Spleen (tissue), 11 donors: ENCODE measurements around the gene PCBD2. TPM values are rescaled to one million over a fixed set of nuclear protein-coding genes. Genes with fewer than 3 reads are reported as not detected.

ENCODE experiments used
- DNase-seq: peaks from one replicate; pipeline ENCODE4 v3.0.0-alpha.2; 2020
- H3K27ac ChIP-seq, 8 donors: fragments of 200-600 bp; sonication (generic) in 7 of 8; 1 replicate in 4 of 8; 2 replicates in 4 of 8; pipeline versions ENCODE4 v1.5.0 to v1.8.0; 2016 to 2021; ENCODE audit warnings: inconsistent platforms in 4 of 8, mild to moderate bottlenecking in 4 of 8, moderate library complexity in 1 of 8
- H3K27me3 ChIP-seq, 7 donors: fragments of 200-600 bp; sonication (generic) in 6 of 7; replicated peaks in 1 of 7; 1 replicate in 4 of 7; 2 replicates in 3 of 7; pipeline versions ENCODE4 v1.5.0 to v1.8.0; 2016 to 2021; ENCODE audit warnings: inconsistent platforms in 3 of 7, mild to moderate bottlenecking in 1 of 7
- H3K36me3 ChIP-seq, 6 donors: fragments of 200-600 bp; sonication (generic) in 5 of 6; 1 replicate in 4 of 6; 2 replicates in 2 of 6; pipeline versions ENCODE4 v1.5.0 to v1.8.0; 2016 to 2021; ENCODE audit warnings: inconsistent platforms in 2 of 6
- H3K4me1 ChIP-seq, 6 donors: fragments of 200-600 bp; sonication (generic) in 5 of 6; 1 replicate in 3 of 6; 2 replicates in 3 of 6; pipeline versions ENCODE4 v1.5.0 to v1.8.0; 2016 to 2021; ENCODE audit warnings: inconsistent platforms in 3 of 6
- H3K4me3 ChIP-seq, 8 donors: fragments of 200-600 bp; sonication (generic) in 7 of 8; 1 replicate in 4 of 8; 2 replicates in 4 of 8; pipeline versions ENCODE4 v1.5.0 to v1.8.0; 2016 to 2021; ENCODE audit warnings: inconsistent platforms in 4 of 8, mild to moderate bottlenecking in 4 of 8, moderate library complexity in 2 of 8
- H3K9me3 ChIP-seq, 8 donors: fragments of 200-600 bp; sonication (generic) in 7 of 8; 1 replicate in 4 of 8; 2 replicates in 4 of 8; pipeline versions ENCODE4 v1.5.0 to v1.8.0; 2016 to 2021; ENCODE audit warnings: inconsistent platforms in 4 of 8
- CTCF ChIP-seq, 11 experiments: fragments of 200-600 bp in 7 of 11; fragments of 450-650 bp in 4 of 11; sonication (generic) in 4 of 11; IDR thresholded peaks in 8 of 11; conservative IDR thresholded peaks in 3 of 11; 1 replicate in 7 of 11; 2 replicates in 4 of 11; pipeline versions ENCODE4 v1.4.0 to v1.8.0; 2016 to 2021; ENCODE audit warnings: antibody characterized with exemption in 11 of 11, inconsistent platforms in 4 of 11, mild to moderate bottlenecking in 1 of 11
- POLR2A ChIP-seq, 3 donors: fragments of 450-650 bp; IDR thresholded peaks; one replicate each; pipeline ENCODE4 v1.5.1; 2017; ENCODE audit warnings: antibody characterized with exemption in 3 of 3, mild to moderate bottlenecking in 1 of 3
- POLR2AphosphoS5 ChIP-seq, 3 donors: sonication (generic); formaldehyde crosslinking; IDR thresholded peaks; one replicate each; pipeline ENCODE4 v1.5.1; 2017; ENCODE audit warnings: antibody characterized with exemption in 3 of 3
- WGBS, 5 donors: extraction: QIAGEN DNeasy Blood & Tissue Kit in 3 of 5; methylation state at CpG; one replicate each; pipeline versions ENCODE4 v1.1.5 to v1.1.7; 2013 to 2018; 5-methylcytosine and 5-hydroxymethylcytosine counted together
- intact Hi-C: fragments of 100-400 bp; cut with DNase I; formaldehyde crosslinking; loops from one replicate; pipeline ENCODE4 v1.15.0; 2023; ENCODE audit warnings: low total_unique reads
- polyA plus RNA-seq, 3 donors: library from polyadenylated mRNA; stranded (reverse); fragments of 200-250 nt; gene quantifications; one replicate each; pipeline ENCODE4 v1.2.1, GENCODE V29; 2013
- total RNA-seq, 7 donors: library from RNA; depleted of rRNA in 3 of 7; stranded (reverse); fragments of >200 nt in 3 of 7; fragmentation: NEBNext Ultra II Directional in 4 of 7; extraction: Animal tissue kit (Norgen Biotek cat#: 25700) in 4 of 7; gene quantifications; one replicate each; pipeline versions ENCODE4 v1.1.0 to v1.2.1, GENCODE V29; 2016 to 2021
- donor health status: healthy with polysubstance abuse.
- donor health status: DM: no; HTN: no; CAD: no; lungs with moderate emphysema.
- donor health status: DM: no; HTN: no; CAD: no.
- donor health status: Bipolar disorder and iron deficiency.
- donor health status: healthy.
- donor health status: DM: no; HTN: no; CAD: no.
- donor health status: DM: yes; HTN: yes; CAD: no.

PCBD2 gene
- total and polyA plus RNA-seq, 10 donors = 2.8 to 15.8 (median 9.2) TPM

GRCh38 chr5:134975843-134976242 lies 70.9 kb downstream of the PCBD2 start:
- H3K36me3 ChIP-seq = peaks cover 0 to 15% (median under 1%) of the 10 kb centered on the region in 6 donors
- no peak for DNase-seq
- no peaks in the 10 kb centered on the region for H3K27me3 ChIP-seq
- no peak for TF ChIP-seq POLR2AphosphoS5 (IDR thresholded peaks at IDR 0.05)
- TF ChIP-seq CTCF (IDR thresholded peaks at IDR 0.05 in 8 of 11, conservative IDR thresholded peaks at IDR 0.05 in 3 of 11) = no peak
- TF ChIP-seq POLR2A (IDR thresholded peaks at IDR 0.05) = no peak
- intact Hi-C loops = no loop called here
- H3K9me3 ChIP-seq = peaks cover 0 to 48% (median 41%) of the 10 kb centered on the region in 8 donors
- no peak overlapping the region for H3K4me3 ChIP-seq
- no peaks in the 10 kb centered on the region for H3K4me1 ChIP-seq
- no peak overlapping the region for H3K27ac ChIP-seq

GRCh38 chr5:134976841-134977240 lies 71.9 kb downstream of the PCBD2 start:
- peaks cover 0 to 9% (median 0%) of the 10 kb centered on the region in 6 donors for H3K36me3 ChIP-seq
- intact Hi-C loops = no loop called here
- no peak for DNase-seq
- H3K27me3 ChIP-seq = no peaks in the 10 kb centered on the region
- H3K4me1 ChIP-seq = no peaks in the 10 kb centered on the region
- no peak for TF ChIP-seq POLR2AphosphoS5 (IDR thresholded peaks at IDR 0.05)
- no peak for TF ChIP-seq CTCF (IDR thresholded peaks at IDR 0.05 in 8 of 11, conservative IDR thresholded peaks at IDR 0.05 in 3 of 11)
- no peak for TF ChIP-seq POLR2A (IDR thresholded peaks at IDR 0.05)
- no peak overlapping the region for H3K27ac ChIP-seq
- H3K9me3 ChIP-seq = peaks cover 0 to 58% (median 51%) of the 10 kb centered on the region in 8 donors
- H3K4me3 ChIP-seq = no peak overlapping the region
- 90 to 100% (median 96%) methylated on average over 1 of the region's 1 CpG for WGBS, 5 donors

GRCh38 chr5:134979416-134979815 lies 74.5 kb downstream of the PCBD2 start:
- Histone ChIP-seq H3K27me3 (no peaks in the 10 kb centered on the region), H3K36me3 (peaks cover 0 to 9% (median 0%) of the 10 kb centered on the region in 6 donors), H3K27ac (no peak overlapping the region), H3K4me3 (no peak overlapping the region), H3K4me1 (no peaks in the 10 kb centered on the region), H3K9me3 (peaks cover 0 to 81% (median 73%) of the 10 kb centered on the region in 8 donors)
- TF ChIP-seq POLR2AphosphoS5 (IDR thresholded peaks at IDR 0.05) (no peak), CTCF (IDR thresholded peaks at IDR 0.05 in 8 of 11, conservative IDR thresholded peaks at IDR 0.05 in 3 of 11) (no peak), POLR2A (IDR thresholded peaks at IDR 0.05) (no peak)
- WGBS, 5 donors = 87 to 97% (median 94%) methylated on average over 3 of the region's 3 CpGs
- no peak for DNase-seq
- intact Hi-C loops = no loop called here

GRCh38 chr5:134982230-134982629 lies 77.3 kb downstream of the PCBD2 start:
- H3K4me3 ChIP-seq = no peak overlapping the region
- no peaks in the 10 kb centered on the region for H3K27me3 ChIP-seq
- no peak for TF ChIP-seq CTCF (IDR thresholded peaks at IDR 0.05 in 8 of 11, conservative IDR thresholded peaks at IDR 0.05 in 3 of 11)
- no peak for TF ChIP-seq POLR2A (IDR thresholded peaks at IDR 0.05)
- TF ChIP-seq POLR2AphosphoS5 (IDR thresholded peaks at IDR 0.05) = no peak
- H3K4me1 ChIP-seq = no peaks in the 10 kb centered on the region
- H3K27ac ChIP-seq = no peak overlapping the region
- WGBS, 5 donors = 95 to 98% (median 97%) methylated on average over 1 of the region's 1 CpG
- H3K9me3 ChIP-seq = peaks cover 0 to 67% (median 60%) of the 10 kb centered on the region in 8 donors
- no peaks in the 10 kb centered on the region for H3K36me3 ChIP-seq
- intact Hi-C loops = no loop called here
- DNase-seq = no peak
